ENCODE data around the gene IL18R1.

DNA sequence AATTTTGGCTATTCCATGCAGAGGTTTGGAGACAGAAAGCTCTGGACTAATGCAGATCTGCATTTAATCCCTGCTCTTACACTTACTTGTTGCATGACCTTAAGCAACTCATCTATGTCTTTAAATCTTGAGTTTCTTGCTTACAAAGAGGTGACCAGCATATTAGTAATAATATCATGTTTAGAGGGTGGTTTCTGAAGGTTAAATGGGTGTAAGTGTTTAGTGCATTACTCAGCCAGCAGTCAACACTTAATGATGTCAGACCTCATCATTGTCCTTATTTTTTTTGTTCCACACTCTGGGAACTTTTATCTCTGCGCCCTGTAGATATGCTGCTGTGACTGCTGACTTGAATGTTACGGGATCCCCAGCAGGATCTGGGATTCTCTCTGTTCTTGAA, 42.6 kb upstream of the IL18R1 start:
- TF ChIP-seq, protein P1, sequence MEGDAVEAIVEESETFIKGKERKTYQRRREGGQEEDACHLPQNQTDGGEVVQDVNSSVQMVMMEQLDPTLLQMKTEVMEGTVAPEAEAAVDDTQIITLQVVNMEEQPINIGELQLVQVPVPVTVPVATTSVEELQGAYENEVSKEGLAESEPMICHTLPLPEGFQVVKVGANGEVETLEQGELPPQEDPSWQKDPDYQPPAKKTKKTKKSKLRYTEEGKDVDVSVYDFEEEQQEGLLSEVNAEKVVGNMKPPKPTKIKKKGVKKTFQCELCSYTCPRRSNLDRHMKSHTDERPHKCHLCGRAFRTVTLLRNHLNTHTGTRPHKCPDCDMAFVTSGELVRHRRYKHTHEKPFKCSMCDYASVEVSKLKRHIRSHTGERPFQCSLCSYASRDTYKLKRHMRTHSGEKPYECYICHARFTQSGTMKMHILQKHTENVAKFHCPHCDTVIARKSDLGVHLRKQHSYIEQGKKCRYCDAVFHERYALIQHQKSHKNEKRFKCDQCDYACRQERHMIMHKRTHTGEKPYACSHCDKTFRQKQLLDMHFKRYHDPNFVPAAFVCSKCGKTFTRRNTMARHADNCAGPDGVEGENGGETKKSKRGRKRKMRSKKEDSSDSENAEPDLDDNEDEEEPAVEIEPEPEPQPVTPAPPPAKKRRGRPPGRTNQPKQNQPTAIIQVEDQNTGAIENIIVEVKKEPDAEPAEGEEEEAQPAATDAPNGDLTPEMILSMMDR (IDR thresholded peaks at IDR 0.05; ENCODE audit: insufficient read depth, low read length, poor library complexity, severe bottlenecking), result no peak
- TF ChIP-seq EZH2phosphoT487 (conservative IDR thresholded peaks at IDR 0.05; ENCODE audit: low read length), result no peak
